H1 (cell line): ENCODE measurements around the gene HGFAC. TPM values are rescaled to one million over a fixed set of nuclear protein-coding genes. Genes with fewer than 3 reads are reported as not detected.

ENCODE experiments used
- CTCF ChIA-PET: fragments of 300-600 bp; sonication (Branson Sonifier 250); formaldehyde crosslinking; loops from one replicate; lab custom pipeline; 2021; ENCODE audit not compliant: partially characterized antibody; lab: Charles Lee
- POLR2A ChIA-PET: fragments of 300-600 bp; sonication (Branson Sonifier 250); formaldehyde crosslinking; loops from one replicate; lab custom pipeline; 2021; ENCODE audit warnings: inconsistent platforms; ENCODE audit not compliant: partially characterized antibody; lab: Charles Lee
- DNase-seq, 2 experiments: peaks; one replicate each; pipeline versions ENCODE4 v3.0.0 to v3.0.0-alpha.2; 2010 to 2022; ENCODE audit warnings: low spot score in 2 of 2, low read depth in 1 of 2, mixed read lengths in 1 of 2
- FAIRE-seq: peaks from 2 replicates; lab custom pipeline; 2011; peaks lifted over from hg19 to GRCh38; lab: Jason Lieb, UNC
- H2AFZ ChIP-seq: 2 replicates; pipeline ENCODE4 v1.8.1; 2012; ENCODE audit warnings: low read length, inconsistent platforms
- H2AK5ac ChIP-seq: 2 replicates; pipeline ENCODE4 v1.6.1; 2013; ENCODE audit warnings: low read depth, low read length
- H2BK120ac ChIP-seq: replicated peaks from 2 replicates; pipeline ENCODE3; 2013; ENCODE audit warnings: low read depth, low read length, inconsistent platforms
- H2BK12ac ChIP-seq: 2 replicates; pipeline ENCODE4 v1.6.1; 2013; ENCODE audit warnings: low read depth, low read length
- H2BK15ac ChIP-seq: 2 replicates; pipeline ENCODE4 v1.6.1; 2013; ENCODE audit warnings: low read length
- H2BK20ac ChIP-seq: 2 replicates; pipeline ENCODE4 v1.6.1; 2013; ENCODE audit warnings: low read length
- H2BK5ac ChIP-seq: 2 replicates; pipeline ENCODE4 v1.6.1; 2013; ENCODE audit warnings: low read depth, low read length
- H3K14ac ChIP-seq: 2 replicates; pipeline ENCODE4 v1.6.1; 2013; ENCODE audit warnings: inconsistent platforms; ENCODE audit not compliant: insufficient read length
- H3K18ac ChIP-seq: 2 replicates; pipeline ENCODE4 v1.6.1; 2013; ENCODE audit warnings: low read length; ENCODE audit errors: extremely low read depth
- H3K23ac ChIP-seq: 2 replicates; pipeline ENCODE4 v1.6.1; 2013; ENCODE audit warnings: inconsistent platforms; ENCODE audit not compliant: insufficient read length
- H3K23me2 ChIP-seq: 2 replicates; pipeline ENCODE4 v1.6.1; 2013; ENCODE audit warnings: low read depth, low read length
- H3K27ac ChIP-seq: 2 replicates; pipeline ENCODE4 v1.6.1; 2011; ENCODE audit warnings: low read depth, low read length, inconsistent platforms
- H3K27me3 ChIP-seq, 4 experiments: replicated peaks in 1 of 4; 1 replicate in 1 of 4; 2 replicates in 3 of 4; pipeline versions ENCODE4 v1.6.1 to v1.8.1; 2011 to 2013; ENCODE audit warnings: low read length in 3 of 4, mild to moderate bottlenecking in 3 of 4, inconsistent platforms in 2 of 4, mixed read lengths in 2 of 4, moderate library complexity in 1 of 4; ENCODE audit not compliant: control insufficient read depth in 3 of 4, insufficient read depth in 3 of 4; ENCODE audit errors: extremely low read depth in 1 of 4
- H3K36me3 ChIP-seq, 4 experiments: 2 replicates each; pipeline versions ENCODE4 v1.6.1 to v1.8.1; 2011 to 2013; ENCODE audit warnings: mild to moderate bottlenecking in 4 of 4, low read length in 3 of 4, moderate library complexity in 2 of 4, control low read depth in 1 of 4, inconsistent platforms in 1 of 4; ENCODE audit not compliant: insufficient read depth in 4 of 4, control insufficient read depth in 2 of 4
- H3K4ac ChIP-seq: replicated peaks from 2 replicates; pipeline ENCODE3; 2013; ENCODE audit warnings: low read length, low read depth, mixed read lengths, inconsistent platforms; ENCODE audit not compliant: insufficient read length
- H3K4me1 ChIP-seq, 4 experiments: replicated peaks in 1 of 4; 1 replicate in 1 of 4; 2 replicates in 3 of 4; pipeline versions ENCODE4 v1.6.1 to v1.8.1; 2011 to 2013; ENCODE audit warnings: low read length in 3 of 4, inconsistent platforms in 2 of 4, mixed read lengths in 1 of 4; ENCODE audit not compliant: insufficient read depth in 4 of 4, control insufficient read depth in 3 of 4
- H3K4me2 ChIP-seq, 2 experiments: 2 replicates each; pipeline versions ENCODE4 v1.6.1 to v1.8.1; 2011 to 2013; ENCODE audit warnings: low read depth in 2 of 2, low read length in 2 of 2, control low read depth in 1 of 2, inconsistent platforms in 1 of 2, mild to moderate bottlenecking in 1 of 2; ENCODE audit not compliant: insufficient read depth in 1 of 2
- H3K4me3 ChIP-seq, 4 experiments: fragments of 200-600, 300-600 bp in 1 of 4; sonication (generic), shearing (Covaris generic), sonication (Bioruptor Twin) in 1 of 4; 2 replicates each; pipeline versions ENCODE4 v1.5.1 to v1.8.1; 2011 to 2016; ENCODE audit warnings: low read length in 4 of 4, low read depth in 3 of 4, control low read depth in 2 of 4, inconsistent platforms in 2 of 4, mild to moderate bottlenecking in 2 of 4, mixed read lengths in 1 of 4, moderate library complexity in 1 of 4; ENCODE audit not compliant: insufficient read depth in 2 of 4; ENCODE audit errors: extremely low read depth in 1 of 4
- H3K56ac ChIP-seq: replicated peaks from 2 replicates; pipeline ENCODE3; 2013; ENCODE audit warnings: low read depth, mild to moderate bottlenecking, mixed read lengths, low read length, inconsistent platforms; ENCODE audit not compliant: insufficient read length
- H3K79me1 ChIP-seq: 2 replicates; pipeline ENCODE4 v1.6.1; 2013; ENCODE audit warnings: low read depth, low read length, control low read depth
- H3K79me2 ChIP-seq, 2 experiments: 2 replicates each; pipeline versions ENCODE4 v1.6.1 to v1.8.1; 2012 to 2013; ENCODE audit warnings: low read length in 2 of 2, mild to moderate bottlenecking in 2 of 2, inconsistent platforms in 1 of 2; ENCODE audit not compliant: insufficient read depth in 2 of 2, control insufficient read depth in 1 of 2
- H3K9ac ChIP-seq, 4 experiments: replicated peaks in 1 of 4; 1 replicate in 1 of 4; 2 replicates in 3 of 4; pipeline versions ENCODE4 v1.6.1 to v1.8.1; 2011 to 2013; ENCODE audit warnings: low read depth in 3 of 4, low read length in 3 of 4, control low read depth in 2 of 4, mild to moderate bottlenecking in 2 of 4, moderate library complexity in 2 of 4, inconsistent platforms in 1 of 4; ENCODE audit errors: extremely low read depth in 1 of 4
- H3K9me3 ChIP-seq, 2 experiments: 2 replicates each; pipeline versions ENCODE4 v1.6.1 to v1.8.1; 2012 to 2013; ENCODE audit warnings: mild to moderate bottlenecking in 2 of 2, moderate library complexity in 2 of 2, control low read depth in 1 of 2, inconsistent platforms in 1 of 2, low read depth in 1 of 2, low read length in 1 of 2, mixed read lengths in 1 of 2; ENCODE audit not compliant: insufficient read depth in 2 of 2
- H4K20me1 ChIP-seq, 2 experiments: replicated peaks in 1 of 2; 2 replicates each; pipeline versions ENCODE3 to v1.8.1; 2011 to 2013; ENCODE audit warnings: inconsistent platforms in 2 of 2, low read length in 2 of 2, mild to moderate bottlenecking in 1 of 2; ENCODE audit not compliant: insufficient read depth in 2 of 2, control insufficient read depth in 1 of 2
- H4K5ac ChIP-seq: 2 replicates; pipeline ENCODE4 v1.6.1; 2013; ENCODE audit warnings: low read length, low read depth, mixed read lengths, inconsistent platforms; ENCODE audit not compliant: insufficient read length
- H4K8ac ChIP-seq: 2 replicates; pipeline ENCODE4 v1.8.0; 2013; ENCODE audit warnings: mild to moderate bottlenecking, moderate library complexity, low read length, inconsistent platforms; ENCODE audit not compliant: insufficient read depth; ENCODE audit errors: extremely low read depth
- H4K91ac ChIP-seq: replicated peaks from 2 replicates; pipeline ENCODE3; 2013; ENCODE audit warnings: low read length, mixed read lengths, inconsistent platforms; ENCODE audit not compliant: insufficient read length
- SRF ChIP-seq: IDR thresholded peaks from 2 replicates; pipeline ENCODE4 v1.6.1; 2011; ENCODE audit warnings: mild to moderate bottlenecking, low read depth, low read length, moderate library complexity
- WGBS, 2 experiments: shearing (Covaris generic) in 1 of 2; methylation state at CpG; one replicate each; pipeline versions ENCODE4 v1.1.6 to v1.1.7; 2013 to 2015; ENCODE audit warnings: low lambda C conversion rate in 2 of 2, mixed read lengths in 2 of 2, inconsistent platforms in 1 of 2, low coverage in 1 of 2, missing lambda C conversion rate in 1 of 2; ENCODE audit not compliant: insufficient replicate concordance in 2 of 2, insufficient coverage in 1 of 2, insufficient read length in 1 of 2; ENCODE audit errors: extremely low coverage in 1 of 2, missing lambda C conversion rate in 1 of 2; 5-methylcytosine and 5-hydroxymethylcytosine counted together
- polyA plus RNA-seq, 7 experiments: library from polyadenylated mRNA; depleted of rRNA in 3 of 7; stranded (reverse) in 5 of 7; unstranded in 2 of 7; fragments of >200 nt in 5 of 7; fragments of 200-250 nt in 2 of 7; gene quantifications; 1 replicate in 5 of 7; 2 replicates in 1 of 7; 4 replicates in 1 of 7; pipeline versions ENCODE4 v1.2.1 to v1.2.3, GENCODE V29; 2011 to 2013; ENCODE audit warnings: missing spikeins in 2 of 7, mixed read lengths in 2 of 7
- total RNA-seq: library from RNA; stranded (reverse); fragmentation: NEBNext Ultra II Directional; extraction: Animal tissue kit (Norgen Biotek cat#: 25700); gene quantifications from 2 replicates; pipeline ENCODE4 v1.2.1, GENCODE V29; 2021

HGFAC gene
- total and polyA plus RNA-seq, 2 of the 8 experiments (the other 6 are each of a cell fraction or from before 2014, with no cell fraction given), result 0.14 to 0.15 TPM

DNA sequence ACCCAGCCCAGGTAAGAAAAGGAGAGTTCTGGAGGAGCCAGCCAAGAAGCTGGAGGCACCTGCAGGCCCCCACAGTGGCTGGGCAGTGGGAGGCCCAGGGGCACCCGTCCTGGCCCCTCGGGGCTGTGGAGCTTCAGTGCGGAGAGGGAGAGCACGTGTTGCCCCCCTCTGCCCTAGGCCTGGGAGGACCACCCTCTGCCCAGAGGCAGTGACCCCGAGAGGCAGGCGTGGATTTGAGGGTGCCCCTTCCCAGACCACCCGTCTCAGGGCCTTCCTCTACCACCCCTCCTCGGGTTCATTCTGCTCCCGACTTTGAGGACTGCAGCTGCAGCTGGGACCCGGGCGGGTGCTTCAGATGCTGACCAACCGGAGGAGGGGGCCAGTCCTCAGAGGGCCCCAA, 12.1 kb upstream of the HGFAC start:
- Histone ChIP-seq H3K36me3 (no peaks in the 10 kb centered on the region), H3K18ac (no peak overlapping the region), H3K79me2 (no peaks in the 10 kb centered on the region), H3K14ac (no peak overlapping the region), H4K5ac (no peak overlapping the region), H3K9ac (no peak overlapping the region)
- no peak for TF ChIP-seq SRF
- TF ChIP-seq, all 59 proteins: peak for 0
- WGBS, 2 experiments, result 97% methylated on average over 10 of the region's 12 CpGs; no CpG with 5 or more reads in 1 of the 2 experiments
- H2BK5ac ChIP-seq, result no peak overlapping the region
- ChIA-PET CTCF (interaction anchor here (0.7 to 3.4 kb wide), 13 partner anchors 6 to 205 kb away, joined by 3 to 22 read pairs (median 3); no protein-coding TSS in a partner anchor), POLR2A (no interaction called here)
- H3K4me3 ChIP-seq, result no peak overlapping the region
- DNase-seq, result no peak
- no peak overlapping the region for H2AK5ac ChIP-seq
- H3K23ac ChIP-seq, result no peak overlapping the region
- H2BK20ac ChIP-seq, result no peak overlapping the region
- H4K91ac ChIP-seq, result no peak overlapping the region
- no peak overlapping the region for H3K4me2 ChIP-seq
- no peak overlapping the region for H2BK12ac ChIP-seq
- H3K4ac ChIP-seq, result no peak overlapping the region
- H4K20me1 ChIP-seq, result peaks cover 0 to 5% of the 10 kb centered on the region in 2 experiments
- no peak overlapping the region for H2AFZ ChIP-seq
- H3K4me1 ChIP-seq, result no peaks in the 10 kb centered on the region; a peak in 2 of 7 replicates
- H2BK15ac ChIP-seq, result no peak overlapping the region
- no peaks in the 10 kb centered on the region; a peak in 1 of 7 replicates for H3K27me3 ChIP-seq
- H3K9me3 ChIP-seq, result no peaks in the 10 kb centered on the region
- H3K79me1 ChIP-seq, result no peaks in the 10 kb centered on the region
- no peak overlapping the region for H4K8ac ChIP-seq
- H3K56ac ChIP-seq, result no peak overlapping the region
- H2BK120ac ChIP-seq, result no peak overlapping the region
- H3K23me2 ChIP-seq, result no peaks in the 10 kb centered on the region
- FAIRE-seq, result no peak
- H3K27ac ChIP-seq, result no peak overlapping the region
